HepG2 (cell line): ENCODE results near the gene SASH1. TPM values are rescaled to one million over a fixed set of nuclear protein-coding genes. Genes with fewer than 3 reads are reported as not detected.

Source experiments
- ATF7 ChIP-seq, 2 experiments: fragments of 450-650 bp in 1 of 2; sonication (generic) in 1 of 2; formaldehyde crosslinking in 1 of 2; IDR thresholded peaks; 2 replicates each; pipeline versions ENCODE4 v1.4.0 to v1.6.1; 2016 to 2020; ENCODE audit warnings: antibody characterized with exemption in 1 of 2, mild to moderate bottlenecking in 1 of 2, missing genetic modification reagents in 1 of 2
- GTF3A ChIP-seq: sonication (generic); formaldehyde crosslinking; conservative IDR thresholded peaks from 2 replicates; pipeline ENCODE4 v1.4.0; 2020; ENCODE audit warnings: mild to moderate bottlenecking, missing genetic modification reagents
- JARID2 ChIP-seq: sonication (generic); formaldehyde crosslinking; IDR thresholded peaks from 2 replicates; pipeline ENCODE4 v1.8.1; 2023; ENCODE audit warnings: missing genetic modification reagents, inconsistent platforms; ENCODE audit not compliant: insufficient replicate concordance
- MAF1 ChIP-seq: sonication (generic); formaldehyde crosslinking; IDR thresholded peaks from 2 replicates; pipeline ENCODE4 v1.5.0; 2020; ENCODE audit warnings: missing genetic modification reagents, borderline replicate concordance
- MXI1 ChIP-seq: IDR thresholded peaks from 3 replicates; pipeline ENCODE4 v1.6.1; 2012; ENCODE audit warnings: low read depth, low read length, inconsistent platforms, borderline replicate concordance
- NR2F1 ChIP-seq, 2 experiments: fragments of 450-650 bp in 1 of 2; formaldehyde crosslinking in 1 of 2; IDR thresholded peaks; 2 replicates each; pipeline versions ENCODE4 v1.5.0 to v1.6.1; 2016 to 2020; ENCODE audit warnings: mild to moderate bottlenecking in 1 of 2, missing compliant biosample characterization in 1 of 2, missing genetic modification reagents in 1 of 2, moderate library complexity in 1 of 2
- PCBP2 ChIP-seq: fragments of 200-400 bp; formaldehyde crosslinking; optimal IDR thresholded peaks from 2 replicates; pipeline ENCODE3; 2018; ENCODE audit warnings: low read length, low read depth; ENCODE audit not compliant: poor library complexity, severe bottlenecking
- POLR2A ChIP-seq, 2 experiments: IDR thresholded peaks; 2 replicates each; pipeline ENCODE4 v1.6.1; 2011; ENCODE audit warnings: low read depth in 2 of 2, low read length in 2 of 2, mild to moderate bottlenecking in 1 of 2, moderate library complexity in 1 of 2; ENCODE audit not compliant: insufficient read depth in 1 of 2
- PPARG ChIP-seq: conservative IDR thresholded peaks from 2 replicates; pipeline ENCODE4 v1.6.1; 2016; ENCODE audit warnings: missing biosample characterization, missing genetic modification reagents
- RFX3 ChIP-seq: IDR thresholded peaks from 2 replicates; pipeline ENCODE4 v1.6.1; 2016; ENCODE audit warnings: missing biosample characterization, missing genetic modification reagents
- SALL1 ChIP-seq: sonication (generic); formaldehyde crosslinking; IDR thresholded peaks from 2 replicates; pipeline ENCODE4 v1.8.0; 2022; ENCODE audit warnings: mild to moderate bottlenecking, missing genetic modification reagents
- SIN3A ChIP-seq: IDR thresholded peaks from 2 replicates; pipeline ENCODE4 v1.6.1; 2011; ENCODE audit warnings: low read depth, mild to moderate bottlenecking, control low read depth, low read length, borderline replicate concordance
- STAG1 ChIP-seq: sonication (generic); formaldehyde crosslinking; IDR thresholded peaks from 2 replicates; pipeline ENCODE4 v1.4.0; 2020; ENCODE audit warnings: missing genetic modification reagents
- ZNF234 ChIP-seq: sonication (generic); formaldehyde crosslinking; conservative IDR thresholded peaks from 2 replicates; pipeline ENCODE4 v1.5.1; 2020; ENCODE audit warnings: mild to moderate bottlenecking, missing genetic modification reagents
- ZNF333 ChIP-seq: sonication (generic); formaldehyde crosslinking; IDR thresholded peaks from 2 replicates; pipeline ENCODE4 v1.4.0; 2020; ENCODE audit warnings: mild to moderate bottlenecking, missing genetic modification reagents, borderline replicate concordance
- ZNF34 ChIP-seq: sonication (generic); formaldehyde crosslinking; IDR thresholded peaks from 2 replicates; pipeline ENCODE4 v1.4.0; 2020; ENCODE audit warnings: mild to moderate bottlenecking, missing genetic modification reagents, borderline replicate concordance
- ZNF619 ChIP-seq: sonication (generic); formaldehyde crosslinking; IDR thresholded peaks from 2 replicates; pipeline ENCODE4 v1.4.0; 2020; ENCODE audit warnings: mild to moderate bottlenecking, missing genetic modification reagents
- ZNF850 ChIP-seq: sonication (generic); formaldehyde crosslinking; conservative IDR thresholded peaks from 2 replicates; pipeline ENCODE4 v1.9.0; 2021; ENCODE audit warnings: mild to moderate bottlenecking, missing genetic modification reagents
- ZZZ3 ChIP-seq: sonication (generic); formaldehyde crosslinking; IDR thresholded peaks from 2 replicates; pipeline ENCODE4 v1.4.0; 2020; ENCODE audit warnings: missing genetic modification reagents, mild to moderate bottlenecking, borderline replicate concordance
- polyA plus RNA-seq, 8 experiments: library from polyadenylated mRNA; depleted of rRNA in 3 of 8; stranded (reverse) in 7 of 8; unstranded in 1 of 8; fragments of >200 nt; fragmentation: Illumina TruSeq in 4 of 8; extraction: Trizol in 4 of 8; gene quantifications; 2 replicates each; pipeline versions ENCODE4 v1.2.1 to v1.2.3, GENCODE V29; 2011 to 2016; ENCODE audit warnings: low read depth in 4 of 8, missing spikeins in 1 of 8, mixed read lengths in 1 of 8; ENCODE audit not compliant: insufficient read depth in 1 of 8
- total RNA-seq, 5 experiments: library from RNA; depleted of rRNA; stranded (reverse); fragments of >200 nt; fragmentation: Illumina TruSeq; extraction: Trizol; gene quantifications; 2 replicates each; pipeline ENCODE4 v1.2.3, GENCODE V29; 2016; ENCODE audit warnings: low read depth in 1 of 5
- TF ChIP-seq, protein P1 (sequence below): sonication (generic); formaldehyde crosslinking; IDR thresholded peaks from 2 replicates; pipeline ENCODE4 v1.4.0; 2020; ENCODE audit warnings: missing genetic modification reagents
- TF ChIP-seq, protein P2 (sequence below): sonication (generic); formaldehyde crosslinking; IDR thresholded peaks from 2 replicates; pipeline ENCODE4 v1.5.0; 2020; ENCODE audit warnings: missing genetic modification reagents
- TF ChIP-seq, protein P3 (sequence below), 2 experiments: IDR thresholded peaks; 2 replicates each; pipeline ENCODE4 v1.6.1; 2011 to 2012; ENCODE audit warnings: low read length in 2 of 2, borderline replicate concordance in 1 of 2, low read depth in 1 of 2, mild to moderate bottlenecking in 1 of 2, moderate library complexity in 1 of 2
- TF ChIP-seq, protein P4 (sequence below): sonication (generic); formaldehyde crosslinking; IDR thresholded peaks from 2 replicates; pipeline ENCODE4 v1.5.1; 2020; ENCODE audit warnings: mild to moderate bottlenecking, missing genetic modification reagents, borderline replicate concordance

The SASH1 gene
- total and polyA plus RNA-seq, 2 of the 13 experiments (the other 11 are each of a cell fraction or from before 2014, with no cell fraction given), result 7.5 to 8.2 TPM

DNA sequence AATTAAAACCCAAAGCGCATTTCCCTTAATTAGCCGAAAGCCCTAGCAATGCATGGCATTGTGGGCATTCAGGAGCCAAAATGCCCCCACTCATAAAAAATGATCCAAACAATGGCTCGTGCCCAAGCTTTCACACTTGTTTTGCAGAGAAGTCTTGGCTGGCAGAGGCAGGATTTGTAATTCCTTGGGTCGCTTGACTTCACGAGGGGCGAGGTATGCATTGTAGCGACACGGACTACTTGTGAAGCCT, 613 bp upstream of the SASH1 start (continued):
- TF ChIP-seq, protein P1, sequence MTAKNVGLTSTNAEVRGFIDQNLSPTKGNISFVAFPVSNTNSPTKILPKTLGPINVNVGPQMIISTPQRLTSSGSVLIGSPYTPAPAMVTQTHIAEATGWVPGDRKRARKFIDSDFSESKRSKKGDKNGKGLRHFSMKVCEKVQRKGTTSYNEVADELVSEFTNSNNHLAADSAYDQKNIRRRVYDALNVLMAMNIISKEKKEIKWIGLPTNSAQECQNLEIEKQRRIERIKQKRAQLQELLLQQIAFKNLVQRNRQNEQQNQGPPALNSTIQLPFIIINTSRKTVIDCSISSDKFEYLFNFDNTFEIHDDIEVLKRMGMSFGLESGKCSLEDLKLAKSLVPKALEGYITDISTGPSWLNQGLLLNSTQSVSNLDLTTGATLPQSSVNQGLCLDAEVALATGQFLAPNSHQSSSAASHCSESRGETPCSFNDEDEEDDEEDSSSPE (CRISPR knock-in tag), result no peak
- TF ChIP-seq ZNF34 (CRISPR knock-in tag) (no peak), GTF3A (CRISPR knock-in tag) (no peak), MAF1 (CRISPR knock-in tag) (no peak), SALL1 (CRISPR knock-in tag) (no peak), MXI1 (no peak; the same call in 2 of the 3 replicates), NR2F1 (CRISPR knock-in tag; IDR thresholded peaks at IDR 0.05) (no peak), POLR2A (IDR thresholded peaks at IDR 0.05; ENCODE audit: insufficient read depth in 1 of 2, low read depth in 2 of 2, low read length in 2 of 2) (no peak), ZNF619 (CRISPR knock-in tag) (no peak), RFX3 (CRISPR knock-in tag) (no peak), ZNF333 (no peak), ZNF850 (CRISPR knock-in tag) (peak; percentile 90), PCBP2 (no peak), JARID2 (CRISPR knock-in tag) (peak; percentile 18), ZZZ3 (no peak), ZNF234 (CRISPR knock-in tag) (no peak), SIN3A (no peak; the same call in 1 of the 2 replicates), PPARG (CRISPR knock-in tag) (no peak), STAG1 (CRISPR knock-in tag) (no peak), ATF7 (IDR thresholded peaks at IDR 0.05) (no peak), ATF7 (CRISPR knock-in tag; IDR thresholded peaks at IDR 0.05) (no peak)
- TF ChIP-seq, protein P2, sequence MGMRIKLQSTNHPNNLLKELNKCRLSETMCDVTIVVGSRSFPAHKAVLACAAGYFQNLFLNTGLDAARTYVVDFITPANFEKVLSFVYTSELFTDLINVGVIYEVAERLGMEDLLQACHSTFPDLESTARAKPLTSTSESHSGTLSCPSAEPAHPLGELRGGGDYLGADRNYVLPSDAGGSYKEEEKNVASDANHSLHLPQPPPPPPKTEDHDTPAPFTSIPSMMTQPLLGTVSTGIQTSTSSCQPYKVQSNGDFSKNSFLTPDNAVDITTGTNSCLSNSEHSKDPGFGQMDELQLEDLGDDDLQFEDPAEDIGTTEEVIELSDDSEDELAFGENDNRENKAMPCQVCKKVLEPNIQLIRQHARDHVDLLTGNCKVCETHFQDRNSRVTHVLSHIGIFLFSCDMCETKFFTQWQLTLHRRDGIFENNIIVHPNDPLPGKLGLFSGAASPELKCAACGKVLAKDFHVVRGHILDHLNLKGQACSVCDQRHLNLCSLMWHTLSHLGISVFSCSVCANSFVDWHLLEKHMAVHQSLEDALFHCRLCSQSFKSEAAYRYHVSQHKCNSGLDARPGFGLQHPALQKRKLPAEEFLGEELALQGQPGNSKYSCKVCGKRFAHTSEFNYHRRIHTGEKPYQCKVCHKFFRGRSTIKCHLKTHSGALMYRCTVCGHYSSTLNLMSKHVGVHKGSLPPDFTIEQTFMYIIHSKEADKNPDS (CRISPR knock-in tag), result no peak
- TF ChIP-seq, protein P3, sequence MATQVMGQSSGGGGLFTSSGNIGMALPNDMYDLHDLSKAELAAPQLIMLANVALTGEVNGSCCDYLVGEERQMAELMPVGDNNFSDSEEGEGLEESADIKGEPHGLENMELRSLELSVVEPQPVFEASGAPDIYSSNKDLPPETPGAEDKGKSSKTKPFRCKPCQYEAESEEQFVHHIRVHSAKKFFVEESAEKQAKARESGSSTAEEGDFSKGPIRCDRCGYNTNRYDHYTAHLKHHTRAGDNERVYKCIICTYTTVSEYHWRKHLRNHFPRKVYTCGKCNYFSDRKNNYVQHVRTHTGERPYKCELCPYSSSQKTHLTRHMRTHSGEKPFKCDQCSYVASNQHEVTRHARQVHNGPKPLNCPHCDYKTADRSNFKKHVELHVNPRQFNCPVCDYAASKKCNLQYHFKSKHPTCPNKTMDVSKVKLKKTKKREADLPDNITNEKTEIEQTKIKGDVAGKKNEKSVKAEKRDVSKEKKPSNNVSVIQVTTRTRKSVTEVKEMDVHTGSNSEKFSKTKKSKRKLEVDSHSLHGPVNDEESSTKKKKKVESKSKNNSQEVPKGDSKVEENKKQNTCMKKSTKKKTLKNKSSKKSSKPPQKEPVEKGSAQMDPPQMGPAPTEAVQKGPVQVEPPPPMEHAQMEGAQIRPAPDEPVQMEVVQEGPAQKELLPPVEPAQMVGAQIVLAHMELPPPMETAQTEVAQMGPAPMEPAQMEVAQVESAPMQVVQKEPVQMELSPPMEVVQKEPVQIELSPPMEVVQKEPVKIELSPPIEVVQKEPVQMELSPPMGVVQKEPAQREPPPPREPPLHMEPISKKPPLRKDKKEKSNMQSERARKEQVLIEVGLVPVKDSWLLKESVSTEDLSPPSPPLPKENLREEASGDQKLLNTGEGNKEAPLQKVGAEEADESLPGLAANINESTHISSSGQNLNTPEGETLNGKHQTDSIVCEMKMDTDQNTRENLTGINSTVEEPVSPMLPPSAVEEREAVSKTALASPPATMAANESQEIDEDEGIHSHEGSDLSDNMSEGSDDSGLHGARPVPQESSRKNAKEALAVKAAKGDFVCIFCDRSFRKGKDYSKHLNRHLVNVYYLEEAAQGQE (IDR thresholded peaks at IDR 0.05; ENCODE audit: borderline replicate concordance in 1 of 2, low read depth in 1 of 2, low read length in 2 of 2), result no peak
- TF ChIP-seq, protein P4, sequence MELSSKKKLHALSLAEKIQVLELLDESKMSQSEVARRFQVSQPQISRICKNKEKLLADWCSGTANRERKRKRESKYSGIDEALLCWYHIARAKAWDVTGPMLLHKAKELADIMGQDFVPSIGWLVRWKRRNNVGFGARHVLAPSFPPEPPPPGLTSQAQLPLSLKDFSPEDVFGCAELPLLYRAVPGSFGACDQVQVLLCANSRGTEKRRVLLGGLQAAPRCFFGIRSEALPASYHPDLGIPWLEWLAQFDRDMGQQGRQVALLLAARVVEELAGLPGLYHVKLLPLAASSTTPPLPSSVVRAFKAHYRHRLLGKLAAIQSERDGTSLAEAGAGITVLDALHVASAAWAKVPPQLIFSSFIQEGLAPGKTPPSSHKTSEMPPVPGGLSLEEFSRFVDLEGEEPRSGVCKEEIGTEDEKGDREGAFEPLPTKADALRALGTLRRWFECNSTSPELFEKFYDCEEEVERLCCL, result no peak
